Urothelium cell line (cell line): ENCODE data around the gene NUCB1.
"Not testable (repeated sequence)": the region's sequence is repeated elsewhere in the genome, so short reads cannot be mapped to it uniquely, and the experiment has no call there.

Experiments used
- DNase-seq: peaks from one replicate; pipeline ENCODE4 v3.0.0; 2011; ENCODE audit warnings: low spot score, mixed read lengths
- FAIRE-seq: peaks from 2 replicates; lab custom pipeline; 2011; peaks lifted over from hg19 to GRCh38; lab: Jason Lieb, UNC

NUCB1 gene

DNA sequence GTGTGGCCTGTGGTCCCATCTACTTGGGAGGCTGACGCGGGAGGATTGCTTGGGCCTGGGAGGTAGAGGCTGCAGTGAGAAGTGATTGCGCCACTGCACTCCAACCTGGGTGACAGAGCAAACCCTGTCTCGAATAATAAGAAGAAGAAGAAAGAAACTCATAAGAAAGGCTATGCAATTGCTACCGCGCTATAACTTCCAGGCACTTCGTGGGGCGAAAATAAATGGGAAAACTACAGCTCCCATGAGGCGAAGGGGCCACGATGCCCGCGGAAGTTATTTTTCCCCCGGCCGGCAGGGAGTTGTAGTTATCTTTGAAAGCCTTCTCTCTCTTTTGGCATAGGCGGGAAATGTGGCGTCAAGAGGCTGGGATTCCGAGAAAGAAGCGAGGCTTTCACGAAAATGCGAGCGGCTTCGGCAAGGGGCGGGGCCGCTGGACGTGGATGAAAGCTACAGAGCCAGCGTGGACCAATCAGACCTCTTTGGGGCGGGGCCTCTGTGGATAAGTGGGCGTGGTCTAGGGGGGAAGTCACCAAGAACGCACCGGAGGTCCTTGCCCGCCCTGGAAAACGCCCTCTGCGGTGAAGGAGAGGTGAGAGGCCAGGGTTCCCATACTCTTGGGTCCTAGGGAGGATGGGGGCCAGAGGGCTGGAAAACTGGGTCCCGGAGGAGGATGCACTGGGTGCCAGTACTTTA lies at the start of gene NUCB1:
NUCB1 (plus strand) TSS at position 532 of the 696 bp plus-strand sequence. CDS start 485 bp downstream, outside the sequence.
- DNase-seq (peak; percentile 99), FAIRE-seq (peak; percentile 95)

DNA sequence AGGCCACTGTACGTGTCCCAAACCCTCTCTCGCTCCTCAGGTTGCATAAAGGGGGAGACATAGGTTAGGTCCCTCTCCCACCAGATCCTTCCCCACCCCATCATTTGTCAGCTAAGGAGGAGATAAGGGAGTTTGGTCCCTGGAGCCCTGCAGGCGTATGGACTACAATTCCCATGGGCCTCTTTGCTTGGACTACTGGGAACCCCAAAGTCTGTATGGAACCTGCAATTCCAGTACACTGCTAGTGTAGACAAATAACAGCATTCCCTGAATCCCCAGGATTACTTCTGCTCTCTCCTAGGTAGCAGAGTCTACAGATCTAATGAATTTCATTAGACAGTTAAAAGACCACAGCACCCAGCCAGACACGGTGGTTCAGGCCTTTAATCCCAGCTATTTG lies 47.8 kb upstream of the NUCB1 start:
- no peak for DNase-seq
- no peak for FAIRE-seq

DNA sequence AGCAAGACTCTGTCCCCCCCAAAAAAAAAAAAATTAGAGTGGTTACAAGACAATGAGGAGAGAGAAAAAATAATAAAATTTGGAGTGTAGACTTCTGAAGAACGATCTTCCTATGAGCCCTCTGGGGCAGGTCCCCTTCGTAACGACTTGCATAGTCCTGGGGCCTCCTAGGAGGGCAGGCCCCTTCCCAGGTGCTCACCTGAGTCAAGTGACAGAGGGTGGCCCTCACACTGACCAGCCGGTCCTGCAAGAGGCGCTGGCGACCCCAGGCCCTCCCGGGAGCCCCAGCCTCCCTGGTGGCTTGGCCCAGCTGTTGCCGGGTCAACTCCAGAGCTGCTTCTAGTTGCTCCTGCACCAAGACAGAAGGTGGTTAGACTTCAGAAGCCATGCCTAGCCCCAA lies 46.6 kb upstream of the NUCB1 start:
- FAIRE-seq = no peak

DNA sequence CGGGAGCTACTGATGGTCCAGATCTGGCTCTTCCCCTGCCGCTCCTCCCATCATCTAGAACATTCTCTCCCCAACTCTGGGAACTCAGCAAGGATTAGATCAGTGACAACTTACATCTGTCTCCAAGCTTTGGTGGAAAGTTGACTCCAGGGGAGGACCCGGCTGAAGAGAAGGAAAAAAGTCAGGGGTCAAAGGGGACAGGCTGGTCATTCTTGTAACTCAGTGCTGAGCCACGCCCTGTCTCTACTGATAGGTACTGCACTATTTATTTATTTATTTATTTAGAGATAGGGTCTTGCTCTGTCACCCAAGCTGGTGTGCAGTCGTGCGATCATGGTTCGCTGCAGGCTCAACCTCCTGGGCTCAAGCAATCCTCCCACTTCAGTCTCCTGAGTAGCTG lies 46.0 kb upstream of the NUCB1 start:
- FAIRE-seq (no peak), DNase-seq (no peak)

More for the DNA sequence above, 46.6 kb upstream of the NUCB1 start:
- no peak for DNase-seq

DNA sequence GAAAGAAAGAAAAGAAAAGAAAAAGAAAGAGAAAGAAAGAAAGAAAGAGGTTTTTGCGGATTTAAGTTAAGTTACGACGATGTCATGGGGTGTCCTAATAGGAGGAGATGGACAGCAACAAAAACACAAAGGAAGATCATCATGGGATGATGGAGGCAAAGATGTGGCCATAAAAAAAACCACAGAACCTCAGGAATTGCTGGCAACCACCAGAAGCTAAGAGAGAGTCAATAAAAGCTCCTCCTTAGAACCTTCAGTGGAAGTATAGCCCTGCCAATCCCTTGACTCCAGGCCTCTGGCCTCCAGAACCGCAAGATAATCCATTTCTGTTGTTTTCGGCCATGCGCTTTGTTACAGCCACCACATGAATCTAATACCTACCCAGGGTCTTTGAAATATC lies 43.2 kb upstream of the NUCB1 start:
- no peak for FAIRE-seq
- DNase-seq = no peak

DNA sequence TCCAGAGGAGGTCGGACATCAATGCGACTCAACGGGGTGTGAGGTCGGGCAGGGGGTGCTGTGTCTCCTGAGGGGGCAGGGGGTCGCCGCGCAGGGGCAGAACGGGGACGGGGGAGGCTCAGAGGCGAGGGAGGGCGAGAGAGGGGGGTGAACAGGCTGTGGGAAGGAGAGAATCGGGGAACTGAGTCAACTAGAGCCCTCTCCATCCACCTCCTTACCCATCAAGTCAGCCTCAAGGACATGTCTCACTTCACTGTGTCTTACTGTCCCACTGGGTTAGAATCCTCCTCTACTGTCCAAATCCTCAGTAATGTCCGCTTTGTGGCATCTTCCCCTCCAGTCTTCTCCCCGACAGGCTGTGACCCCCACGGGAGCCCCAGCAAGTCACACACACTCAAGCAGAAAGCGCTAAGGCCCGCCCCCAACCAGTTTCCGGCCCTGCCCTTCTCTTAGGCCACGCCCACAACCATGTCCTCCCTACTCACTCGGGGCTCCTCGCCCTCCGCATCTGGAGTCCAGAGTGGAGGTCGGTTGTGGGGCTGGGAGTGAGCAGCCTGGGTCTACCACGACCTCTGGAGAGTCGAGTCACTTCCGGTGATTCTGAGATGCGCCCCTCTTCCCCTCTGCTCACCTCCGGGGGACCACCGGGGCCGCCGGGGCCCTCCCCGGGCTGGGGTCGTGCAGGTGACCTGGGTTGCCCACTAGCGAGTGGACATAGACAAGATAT lies 41.0 kb upstream of the NUCB1 start:
- FAIRE-seq (no peak), DNase-seq (no peak)

DNA sequence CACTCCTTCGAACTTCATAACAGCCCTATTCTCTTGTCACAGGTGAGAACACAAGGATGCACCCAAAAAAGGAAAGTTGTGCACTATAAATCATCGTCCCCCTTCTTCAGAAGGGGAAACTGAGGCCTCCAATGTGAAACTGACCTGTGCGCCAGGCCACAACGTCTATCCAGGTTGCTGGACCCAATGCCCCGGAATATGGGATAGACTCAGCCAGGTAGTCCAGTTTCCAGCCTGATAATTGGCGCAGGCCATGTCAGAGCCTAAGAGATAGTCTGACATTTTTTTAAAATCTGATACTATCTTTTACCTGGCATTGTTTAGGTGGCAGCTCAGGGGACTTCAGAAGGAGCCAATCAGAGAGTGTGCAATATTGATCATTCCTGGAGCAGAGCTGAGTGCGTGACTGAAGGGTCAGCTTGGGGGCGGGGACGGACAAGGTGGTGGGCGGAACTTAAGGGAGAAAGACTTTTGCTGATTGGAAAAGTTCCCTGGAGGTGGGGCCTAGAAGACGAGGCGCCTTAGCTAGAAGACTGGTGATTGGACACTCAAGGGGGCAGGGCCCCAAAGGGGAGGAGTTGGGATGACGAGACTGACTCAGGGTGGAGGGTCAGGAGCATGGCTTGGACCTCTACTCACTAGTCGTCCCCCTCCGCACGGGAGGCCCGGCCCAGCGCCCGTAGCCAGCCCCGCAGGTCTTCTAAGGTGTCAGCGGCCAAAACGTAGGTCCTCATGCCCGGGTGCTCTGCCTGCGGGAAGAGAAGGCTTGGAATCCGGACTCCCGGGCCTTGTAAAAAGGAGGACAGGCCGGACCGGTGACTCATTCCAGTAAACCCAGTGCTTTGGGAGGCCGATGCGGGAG lies 40.2 kb upstream of the NUCB1 start:
- no peak for FAIRE-seq

DNA sequence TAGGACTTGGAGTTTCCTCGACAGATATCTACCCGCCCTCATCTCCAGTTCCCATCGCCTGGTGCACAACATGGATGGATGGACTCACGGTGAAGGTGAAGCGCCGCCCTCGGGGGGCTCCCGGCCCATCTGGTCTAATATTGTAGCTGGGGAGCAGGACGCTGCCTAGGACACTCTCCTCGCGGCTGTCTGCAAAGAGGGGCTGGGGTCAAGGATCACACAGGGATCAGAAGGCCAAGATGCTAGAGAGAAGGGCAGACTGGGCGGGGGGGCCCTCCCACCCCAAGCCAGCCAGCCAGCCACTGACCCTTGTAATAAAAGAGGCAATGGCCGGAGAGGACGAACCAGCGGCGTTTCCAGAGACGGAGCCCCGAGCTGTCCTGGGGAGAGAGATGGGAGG lies 38.8 kb upstream of the NUCB1 start:
- no peak for FAIRE-seq

More for the DNA sequence above, 40.2 kb upstream of the NUCB1 start:
- DNase-seq = no peak

DNA sequence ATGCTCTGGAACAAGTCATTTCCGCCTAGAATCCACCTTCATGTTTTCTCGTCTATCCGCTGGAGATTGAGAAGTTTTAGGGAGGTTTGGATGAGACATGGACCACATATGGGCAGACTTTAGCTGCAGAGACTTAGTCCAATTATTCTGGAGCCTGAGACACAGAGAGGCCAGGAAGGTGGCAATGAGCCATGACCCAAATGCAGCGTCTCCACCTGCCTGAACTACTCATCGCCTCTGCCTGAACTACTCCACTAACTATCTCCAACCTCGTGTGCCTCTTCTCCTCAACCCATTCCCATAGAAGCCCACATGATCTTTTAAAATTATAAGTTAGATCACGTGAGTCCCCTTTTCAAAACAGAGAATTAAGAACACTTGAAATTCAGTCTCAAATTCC lies 37.3 kb upstream of the NUCB1 start:
- FAIRE-seq = no peak
- no peak for DNase-seq

More for the DNA sequence above, 38.8 kb upstream of the NUCB1 start:
- DNase-seq = no peak

DNA sequence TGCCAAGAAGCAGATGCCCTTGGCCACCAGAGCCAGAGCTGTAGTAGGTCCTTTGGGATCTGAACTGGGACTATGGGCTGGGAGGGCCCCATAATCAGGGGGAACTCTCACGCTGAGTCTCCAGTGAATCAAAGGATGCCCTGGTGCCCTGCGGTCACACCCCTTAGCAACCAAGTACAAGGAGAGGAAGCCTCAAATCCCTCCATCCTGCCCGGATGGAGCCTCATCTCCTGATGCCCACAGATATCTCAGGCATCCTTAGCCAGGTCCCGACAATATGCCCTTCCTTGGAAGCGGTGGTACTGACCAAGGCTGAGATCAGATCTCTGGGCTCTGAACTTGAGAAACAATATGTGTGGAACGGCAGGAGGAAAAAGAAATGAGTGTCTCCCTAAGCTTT lies 33.4 kb upstream of the NUCB1 start:
- FAIRE-seq (no peak), DNase-seq (no peak)

DNA sequence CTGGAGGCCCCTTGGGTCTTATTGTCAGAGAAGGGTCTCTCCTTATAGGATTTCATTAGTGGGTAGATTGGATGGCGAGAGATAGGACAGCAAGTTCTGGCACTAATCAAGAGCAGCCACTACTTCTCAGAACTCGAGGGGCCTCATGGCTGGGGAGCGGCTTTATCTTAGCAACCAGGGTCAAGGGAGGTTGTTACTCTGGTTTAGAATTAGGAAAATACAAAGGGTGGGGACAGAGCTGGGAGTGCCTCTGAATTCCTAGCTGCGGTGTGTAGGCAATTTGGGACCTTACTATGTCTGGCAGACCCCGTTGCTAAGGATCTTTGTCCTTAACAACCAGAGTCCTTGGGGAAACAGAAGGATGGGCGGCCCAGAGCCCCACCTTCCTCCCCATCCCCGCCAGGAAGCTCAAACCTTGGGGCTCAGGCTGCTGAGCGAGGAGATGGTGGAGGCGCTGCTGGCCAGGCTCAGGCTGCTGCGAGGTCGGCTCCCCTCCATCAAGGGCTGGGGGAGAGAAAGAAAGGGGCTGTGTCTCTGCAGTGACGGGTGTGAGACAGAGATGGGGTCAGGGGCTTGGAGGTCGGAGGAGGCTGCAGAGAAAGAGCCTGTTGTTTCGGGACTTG lies 32.9 kb upstream of the NUCB1 start:
- DNase-seq (no peak), FAIRE-seq (no peak)

DNA sequence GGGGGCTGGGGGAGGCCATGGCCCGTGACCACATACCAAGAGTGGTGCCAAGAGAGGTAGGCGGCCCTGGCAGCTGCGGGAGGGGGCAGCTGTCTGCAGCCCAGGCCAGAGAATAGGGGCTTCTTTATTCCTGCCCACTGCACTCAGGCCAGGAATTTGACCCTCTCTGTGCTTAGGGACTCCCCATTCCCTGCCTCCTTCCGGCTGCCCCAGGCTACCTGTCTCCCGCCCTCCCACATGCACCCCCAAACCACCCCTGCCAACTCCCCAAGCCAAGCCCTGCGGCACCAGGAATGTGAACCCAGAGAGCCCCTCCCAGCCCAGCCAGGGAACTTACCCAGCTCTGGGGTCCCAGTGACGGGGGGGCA lies 32.4 kb upstream of the NUCB1 start:
- peak; percentile 12 for DNase-seq
- FAIRE-seq = no peak

DNA sequence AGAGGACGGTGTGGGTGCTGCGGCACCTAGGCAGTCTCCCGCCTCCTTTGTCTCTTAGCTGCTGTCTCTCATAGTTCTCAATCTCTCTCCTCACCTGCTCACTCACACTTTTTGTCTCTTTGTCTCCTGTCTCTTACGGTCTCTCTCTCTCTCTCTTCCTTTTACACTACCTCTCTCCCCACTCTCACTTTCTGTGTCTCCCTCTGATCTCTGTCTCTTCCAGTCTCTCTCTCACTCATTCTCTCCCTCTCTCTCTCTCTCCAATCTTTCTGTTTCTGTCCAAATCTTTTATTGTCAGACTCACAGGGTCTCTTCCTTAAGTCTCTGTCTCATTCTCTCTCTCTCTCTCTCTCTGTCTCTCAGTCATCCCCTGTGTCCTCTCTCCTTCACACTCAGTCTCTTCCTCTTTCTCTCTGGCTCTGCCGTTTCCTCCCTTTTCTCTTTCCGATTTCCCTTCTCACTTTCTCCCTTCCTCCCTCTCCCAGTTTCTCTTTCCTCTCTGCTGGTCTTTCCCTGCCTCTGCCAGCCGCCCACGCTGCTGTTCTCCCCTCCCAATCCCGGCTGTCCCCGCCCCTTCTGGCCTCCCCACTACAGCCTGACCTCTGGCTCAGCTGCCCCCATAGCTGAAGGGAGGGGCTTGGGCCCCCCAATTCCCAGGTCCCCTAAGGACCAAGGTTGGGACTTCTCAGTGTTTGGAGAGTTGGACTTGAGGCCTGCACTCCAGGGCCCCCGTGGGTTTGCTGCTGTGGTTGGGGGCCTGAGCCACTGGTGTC lies 31.8 kb upstream of the NUCB1 start, which contains the start of gene PLEKHA4:
PLEKHA4 (minus strand) TSS at position 504 of the 773 bp plus-strand sequence. CDS start 997 bp downstream, outside the sequence.
- FAIRE-seq (no peak), DNase-seq (peak; percentile 45)

DNA sequence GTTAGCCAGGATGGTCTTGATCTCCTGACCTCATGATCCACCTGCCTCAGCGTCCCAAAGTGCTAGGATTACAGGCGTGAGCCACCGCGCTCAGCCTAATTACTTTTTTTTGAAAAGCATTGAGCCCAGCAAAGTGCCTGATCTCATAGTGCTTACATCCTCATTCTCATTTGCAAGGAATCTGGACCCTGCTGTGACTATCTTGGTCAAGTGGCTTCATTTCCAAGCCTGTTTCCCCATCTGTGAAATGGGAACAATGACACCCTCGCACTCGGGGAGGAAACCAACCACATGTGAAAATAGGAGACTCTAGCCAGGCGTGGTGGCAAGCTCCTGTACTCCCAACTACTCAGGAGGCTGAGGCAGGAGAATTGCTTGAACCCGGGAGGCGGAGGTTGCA lies 30.1 kb upstream of the NUCB1 start:
- DNase-seq = no peak

DNA sequence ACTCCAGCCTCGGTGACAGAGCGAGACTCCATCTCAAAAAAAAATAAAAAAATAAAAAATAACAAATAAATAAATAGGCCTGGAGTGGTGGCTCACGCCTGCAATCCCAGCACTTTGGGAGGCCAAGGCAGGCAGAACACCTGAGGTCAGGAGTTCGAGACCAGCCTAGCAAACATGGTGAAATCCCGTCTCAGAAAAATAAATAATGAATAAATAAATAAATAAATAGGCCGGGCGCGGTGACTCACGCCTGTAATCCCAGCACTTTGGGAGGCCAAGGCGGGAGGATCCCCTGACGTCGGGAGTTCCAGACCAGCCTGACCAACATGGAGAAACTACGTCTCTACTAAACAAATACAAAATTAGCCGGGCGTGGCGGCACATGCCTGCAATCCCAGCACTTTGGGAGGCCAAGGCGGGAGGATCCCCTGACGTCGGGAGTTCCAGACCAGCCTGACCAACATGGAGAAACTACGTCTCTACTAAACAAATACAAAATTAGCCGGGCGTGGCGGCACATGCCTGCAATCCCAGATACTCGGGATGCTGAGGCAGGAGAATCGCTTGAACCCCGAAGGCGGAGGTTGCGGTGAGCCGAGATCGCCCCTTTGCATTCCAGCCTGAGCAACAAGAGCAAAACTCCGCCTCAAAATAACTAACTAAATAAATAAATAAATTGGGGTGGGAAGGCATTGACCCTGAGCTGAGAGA lies 28.5 kb upstream of the NUCB1 start:
- DNase-seq, FAIRE-seq: not testable (repeated sequence)

More for the DNA sequence above, 30.1 kb upstream of the NUCB1 start:
- no peak for FAIRE-seq

DNA sequence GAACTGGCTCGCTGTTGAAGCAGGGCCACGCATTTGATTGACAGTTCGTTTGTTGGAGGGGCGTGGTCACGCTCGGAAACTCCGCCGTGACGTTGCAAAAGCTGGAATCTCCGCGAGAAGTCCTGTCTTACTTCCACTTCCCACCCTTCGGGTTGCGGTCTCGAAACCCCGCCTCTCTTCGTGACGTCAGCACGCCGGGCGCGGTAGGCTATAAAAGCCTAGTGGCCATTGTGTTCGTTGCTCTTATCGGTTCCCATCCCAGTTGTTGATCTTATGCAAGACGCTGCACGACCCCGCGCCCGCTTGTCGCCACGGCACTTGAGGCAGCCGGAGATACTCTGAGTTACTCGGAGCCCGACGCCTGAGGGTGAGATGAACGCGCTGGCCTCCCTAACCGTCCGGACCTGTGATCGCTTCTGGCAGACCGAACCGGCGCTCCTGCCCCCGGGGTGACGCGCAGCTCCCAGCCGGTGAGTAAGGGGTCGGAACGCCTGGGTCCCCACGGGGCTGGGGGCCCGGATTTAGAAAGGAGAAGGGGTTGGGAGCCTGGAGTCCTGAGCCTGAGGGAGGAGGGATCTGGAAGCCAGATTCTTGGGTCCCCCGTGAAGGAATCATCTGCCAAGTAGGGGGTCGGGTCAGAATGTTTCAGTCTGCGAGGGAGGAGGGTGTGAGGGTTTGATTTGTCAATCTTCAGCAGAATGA lies 27.8 kb upstream of the NUCB1 start, which contains the start of gene PPP1R15A:
PPP1R15A (plus strand) TSS at position 240 of the 702 bp plus-strand sequence. CDS start 813 bp downstream, outside the sequence.
- FAIRE-seq (no peak), DNase-seq (peak; percentile 98)

DNA sequence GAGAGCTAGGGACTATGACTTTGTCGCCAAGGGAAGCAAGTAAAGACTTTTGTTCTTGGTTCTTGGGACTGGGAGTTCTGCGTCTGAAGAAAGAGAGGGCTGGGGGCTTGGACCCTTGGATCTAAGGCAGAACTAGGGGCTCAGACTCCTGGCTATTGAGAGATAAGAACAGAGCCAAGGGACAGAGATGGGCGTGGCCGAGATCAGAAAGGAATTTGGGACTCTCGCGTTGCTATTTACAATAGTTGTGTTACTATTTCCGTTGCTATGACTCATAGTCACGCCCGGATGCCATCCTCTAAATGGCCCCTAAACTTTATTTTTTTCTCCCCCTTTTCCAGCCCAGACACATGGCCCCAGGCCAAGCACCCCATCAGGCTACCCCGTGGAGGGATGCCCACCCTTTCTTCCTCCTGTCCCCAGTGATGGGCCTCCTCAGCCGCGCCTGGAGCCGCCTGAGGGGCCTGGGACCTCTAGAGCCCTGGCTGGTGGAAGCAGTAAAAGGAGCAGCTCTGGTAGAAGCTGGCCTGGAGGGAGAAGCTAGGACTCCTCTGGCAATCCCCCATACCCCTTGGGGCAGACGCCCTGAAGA lies 27.1 kb upstream of the NUCB1 start:
- DNase-seq (peak; percentile 90), FAIRE-seq (no peak)
